GM12873 (cell line): ENCODE measurements around the gene REXO5.

Experiments used
- CTCF ChIP-seq: IDR thresholded peaks from 2 replicates; pipeline ENCODE4 v1.5.1; 2012; ENCODE audit warnings: low read depth, mild to moderate bottlenecking, moderate library complexity, low read length, control low read depth; ENCODE audit not compliant: insufficient read depth; ENCODE audit errors: missing control alignments

Gene REXO5

GRCh38 chr16:20853143-20853542 lies 46.8 kb downstream of the REXO5 start:
- no peak for TF ChIP-seq CTCF

- TF ChIP-seq CTCF: no peak
Measured at GRCh38 chr16:20853981-20854620, 47.8 kb downstream of the REXO5 start.

GRCh38 chr16:20854963-20855362 lies 48.6 kb downstream of the REXO5 start:
- no peak for TF ChIP-seq CTCF

- no peak for TF ChIP-seq CTCF
Measured at GRCh38 chr16:20857281-20857680, 51.0 kb downstream of the REXO5 start.

GRCh38 chr16:20859229-20859628 lies 52.9 kb downstream of the REXO5 start:
- TF ChIP-seq CTCF: no peak

GRCh38 chr16:20859699-20860098 lies 53.4 kb downstream of the REXO5 start:
- TF ChIP-seq CTCF: no peak

- TF ChIP-seq CTCF: no peak
Measured at GRCh38 chr16:20860361-20860760, 54.0 kb downstream of the REXO5 start.
